Measurements from ENCODE around the gene FUZ. TPM values are rescaled to one million over a fixed set of nuclear protein-coding genes. Genes with fewer than 3 reads are reported as not detected.
A peak's percentile ranks its signal among the peaks of the same experiment; 100 is the strongest.

The FUZ gene
- polyA plus RNA-seq, 3 donors: 35.3 to 45.3 (median 42.9) TPM

DNA sequence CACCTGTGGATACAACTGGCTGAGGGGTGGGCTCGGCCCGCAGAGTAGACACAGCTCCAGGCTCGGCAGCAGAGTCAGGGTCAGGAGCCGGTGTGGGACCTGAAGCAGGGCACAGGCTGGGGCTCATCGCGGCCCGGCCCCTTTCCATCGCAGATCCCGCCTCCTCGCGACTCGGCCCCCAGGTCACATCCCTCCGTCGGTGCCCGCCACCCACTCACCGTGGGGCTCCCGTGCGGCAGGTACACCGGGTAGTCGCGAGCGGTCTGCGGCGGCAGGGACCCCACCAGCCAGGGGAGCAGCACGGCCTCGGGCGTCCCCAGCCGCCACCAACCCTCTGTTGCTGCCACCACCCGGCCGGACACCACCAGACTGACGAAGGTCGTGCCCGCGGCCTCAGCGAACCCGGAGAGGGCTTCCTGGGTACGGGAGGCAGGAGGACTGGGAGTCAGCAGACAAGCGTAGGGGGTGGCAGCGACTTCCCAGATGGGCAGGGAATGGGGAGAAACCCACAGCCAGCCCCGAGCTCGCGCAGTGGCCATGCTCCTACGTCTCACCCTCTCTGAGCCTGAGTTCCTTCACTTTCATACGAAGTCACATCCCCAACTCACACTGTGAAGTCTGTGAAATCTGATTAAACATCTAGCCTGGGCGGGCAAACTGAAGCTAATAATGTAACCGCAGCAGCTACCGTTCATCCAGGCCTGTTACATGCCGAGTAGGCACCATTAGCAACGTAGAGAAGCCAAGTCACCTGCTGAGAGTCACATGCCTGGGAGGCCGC is 3.7 kb downstream of the FUZ start:
- no peak for DNase-seq

DNA sequence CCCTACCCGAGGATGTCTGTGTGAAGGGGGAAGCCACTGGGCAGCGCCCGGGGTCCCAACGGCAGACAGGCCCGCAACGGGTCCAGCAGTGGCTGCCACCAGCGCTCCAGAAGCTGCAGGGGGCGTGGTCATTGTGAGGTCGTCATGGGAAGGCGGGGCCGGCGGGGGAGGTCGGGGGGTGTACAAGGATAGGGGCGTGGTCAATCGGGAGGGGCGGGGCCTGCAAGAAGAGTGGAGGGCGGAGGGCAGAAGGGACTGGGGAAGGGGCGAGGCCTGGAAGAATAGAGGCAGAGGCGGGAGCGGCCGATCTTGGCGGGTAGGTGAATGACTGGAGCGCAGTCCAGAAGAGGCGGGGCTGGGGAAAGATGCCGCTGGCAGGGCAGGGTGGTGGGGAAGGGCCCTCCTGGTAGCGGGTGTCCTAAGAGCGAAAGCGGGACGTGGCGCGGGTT is 4.4 kb downstream of the FUZ start:
- peak; percentile 91 for DNase-seq

DNA sequence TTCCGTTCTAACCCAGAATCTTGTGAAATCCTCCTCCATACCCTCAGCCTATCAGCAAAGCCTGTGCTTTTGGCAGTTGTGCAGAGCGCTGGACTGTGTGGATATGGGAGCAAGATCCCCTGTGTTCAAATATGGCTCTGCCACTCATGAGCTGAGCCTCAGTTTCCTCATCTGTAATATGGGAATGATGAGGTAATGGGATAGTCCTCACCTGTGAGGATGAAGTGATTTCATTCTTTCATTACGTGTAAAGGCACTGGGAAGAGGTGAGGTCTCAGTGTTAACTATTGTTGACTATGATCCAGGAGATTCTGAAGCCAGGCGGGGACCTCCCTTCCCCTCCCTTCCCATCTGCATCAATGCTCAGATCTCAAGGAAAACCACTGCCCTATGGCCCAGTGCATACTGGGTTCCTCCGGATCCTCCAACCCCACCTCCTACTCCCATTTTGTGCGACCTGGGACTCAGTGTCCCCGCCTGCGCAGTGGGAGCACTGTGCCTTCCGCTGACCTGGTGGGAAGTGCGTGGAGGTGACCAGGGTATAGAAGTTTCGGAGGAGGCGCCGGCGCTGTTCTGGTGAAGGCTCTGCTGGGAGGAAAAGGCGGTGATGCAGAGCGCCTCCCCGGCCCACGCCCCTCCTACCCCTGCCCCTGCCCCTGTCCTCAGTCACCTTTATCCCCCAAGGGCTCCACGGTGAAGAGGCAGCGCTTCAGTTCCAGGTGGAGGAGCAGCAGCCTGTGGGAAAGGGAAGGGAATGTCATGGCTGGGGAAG is 5.0 kb downstream of the FUZ start:
- DNase-seq: no peak

GRCh38 chr19:49807058-49807903 is 5.8 kb downstream of the FUZ start:
- no peak for DNase-seq

GRCh38 chr19:49806620-49806959 is 6.5 kb downstream of the FUZ start:
- DNase-seq: no peak

DNA sequence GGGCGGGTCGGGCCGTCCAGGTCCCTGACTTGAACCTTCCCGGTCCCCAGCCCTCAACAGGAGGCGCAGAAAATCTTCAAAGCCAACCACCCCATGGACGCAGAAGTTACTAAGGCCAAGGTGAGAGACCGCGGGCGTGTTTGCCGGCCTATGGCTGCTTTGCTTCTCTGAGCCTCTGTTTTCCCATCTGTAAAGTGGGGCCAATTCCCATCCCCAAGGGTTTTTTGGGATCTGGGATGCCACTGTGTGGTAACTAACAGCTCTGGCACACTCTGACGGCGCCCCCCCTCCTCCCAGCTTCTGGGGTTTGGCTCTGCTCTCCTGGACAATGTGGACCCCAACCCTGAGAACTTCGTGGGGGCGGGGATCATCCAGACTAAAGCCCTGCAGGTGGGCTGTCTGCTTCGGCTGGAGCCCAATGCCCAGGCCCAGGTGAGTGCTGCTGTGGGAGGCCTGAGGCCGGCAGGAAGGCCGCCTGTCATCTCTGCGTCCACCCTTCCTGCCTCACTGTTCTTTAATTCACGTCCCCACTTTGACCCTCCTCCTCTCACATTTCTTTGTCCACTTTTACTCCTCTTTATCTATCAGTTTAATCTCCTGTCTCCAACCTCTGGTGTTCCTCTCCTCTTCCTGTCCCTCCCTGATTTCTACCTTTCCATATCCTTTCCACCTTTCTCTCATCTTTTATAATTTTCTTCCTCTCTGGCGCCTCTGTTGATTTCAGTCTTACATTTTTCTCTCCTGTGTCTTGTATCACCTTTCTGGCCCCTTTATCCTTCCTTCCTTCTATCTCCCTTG is 7.1 kb downstream of the FUZ start:
- DNase-seq: no peak

GRCh38 chr19:49803529-49803856 is 9.6 kb downstream of the FUZ start:
- DNase-seq: no peak

- DNase-seq: no peak
Observed at GRCh38 chr19:49802836-49803528, 10.1 kb downstream of the FUZ start.

GRCh38 chr19:49801966-49802661 is 11.0 kb downstream of the FUZ start:
- peak; percentile 92 for DNase-seq

- DNase-seq: no peak
Observed at GRCh38 chr19:49801401-49801888, 11.6 kb downstream of the FUZ start.

DNA sequence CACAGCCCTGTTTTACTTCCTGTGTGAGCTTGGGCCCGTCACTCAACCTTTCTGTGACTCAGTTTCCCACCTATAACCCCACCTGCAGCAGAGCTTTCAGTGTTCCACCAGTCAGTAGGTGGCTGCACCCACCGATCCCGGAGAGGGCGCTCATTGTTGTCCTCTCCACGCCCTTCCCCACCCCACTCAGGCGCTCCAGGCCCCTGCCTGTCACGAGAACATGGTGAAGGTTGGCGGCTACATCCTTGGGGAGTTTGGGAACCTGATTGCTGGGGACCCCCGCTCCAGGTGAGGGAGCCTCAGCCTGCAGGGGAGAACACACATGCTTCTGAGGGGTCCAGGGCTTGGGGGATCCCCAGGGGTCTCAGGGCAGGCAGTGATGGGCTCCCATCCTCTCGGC is 12.3 kb downstream of the FUZ start:
- no peak for DNase-seq

DNA sequence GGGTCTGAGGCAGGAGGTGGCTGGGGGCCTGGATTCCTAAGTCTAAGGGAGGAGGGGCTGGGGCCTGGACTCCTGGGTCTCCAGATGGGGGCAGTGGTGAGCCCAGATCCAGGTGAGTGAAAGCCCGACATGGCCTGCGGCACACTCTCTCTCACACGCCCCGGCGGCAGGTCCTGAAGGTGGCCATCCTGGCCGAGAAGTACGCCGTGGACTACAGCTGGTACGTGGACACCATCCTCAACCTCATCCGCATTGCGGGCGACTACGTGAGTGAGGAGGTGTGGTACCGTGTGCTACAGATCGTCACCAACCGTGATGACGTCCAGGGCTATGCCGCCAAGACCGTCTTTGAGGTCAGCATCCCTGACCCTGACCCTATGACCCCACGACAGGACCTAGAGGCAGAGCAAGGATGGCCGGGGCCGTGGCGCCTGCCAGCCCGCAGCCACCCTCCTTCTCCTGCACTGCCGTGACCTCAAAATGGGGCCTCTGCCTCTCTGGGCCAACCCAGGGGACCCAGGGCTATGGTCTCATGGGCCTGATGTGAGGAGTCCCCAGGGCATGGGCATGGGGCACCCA is 13.2 kb downstream of the FUZ start:
- no peak for DNase-seq

DNA sequence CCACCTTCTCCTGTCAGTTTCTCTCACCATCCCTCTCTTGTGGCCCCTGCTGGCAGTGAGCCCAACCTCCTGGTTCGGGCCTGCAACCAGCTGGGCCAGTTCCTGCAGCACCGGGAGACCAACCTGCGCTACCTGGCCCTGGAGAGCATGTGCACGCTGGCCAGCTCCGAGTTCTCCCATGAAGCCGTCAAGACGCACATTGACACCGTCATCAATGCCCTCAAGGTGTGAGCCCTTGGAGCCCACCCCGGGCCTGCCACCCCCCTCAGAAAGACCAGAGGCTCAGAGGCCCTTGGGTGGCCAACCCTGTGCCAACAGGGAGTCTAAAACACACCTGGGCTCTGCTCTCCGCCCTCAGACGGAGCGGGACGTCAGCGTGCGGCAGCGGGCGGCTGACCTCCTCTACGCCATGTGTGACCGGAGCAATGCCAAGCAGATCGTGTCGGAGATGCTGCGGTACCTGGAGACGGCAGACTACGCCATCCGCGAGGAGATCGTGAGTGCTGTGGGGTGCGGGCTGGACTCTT is 13.8 kb downstream of the FUZ start:
- DNase-seq: no peak

GRCh38 chr19:49798574-49798973 is 14.5 kb downstream of the FUZ start:
- DNase-seq: no peak

GRCh38 chr19:49795615-49796014 is 17.5 kb downstream of the FUZ start:
- no peak for DNase-seq

DNA sequence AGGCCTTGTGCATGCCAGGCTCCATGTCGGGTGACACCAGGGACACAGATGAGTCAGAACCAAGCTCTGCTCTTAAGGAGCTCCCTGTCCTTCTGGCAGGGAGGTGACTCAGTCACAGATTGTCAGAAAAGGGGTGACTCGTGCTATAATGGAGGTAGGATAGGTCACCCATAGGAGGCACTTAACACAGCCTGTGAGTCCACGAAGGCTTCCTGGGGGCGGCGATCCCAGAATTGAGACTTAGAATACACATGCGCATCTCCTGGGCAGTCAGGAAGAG is 19.6 kb downstream of the FUZ start:
- DNase-seq: no peak

GRCh38 chr19:49792829-49793560 is 20.1 kb downstream of the FUZ start:
- DNase-seq: no peak

DNA sequence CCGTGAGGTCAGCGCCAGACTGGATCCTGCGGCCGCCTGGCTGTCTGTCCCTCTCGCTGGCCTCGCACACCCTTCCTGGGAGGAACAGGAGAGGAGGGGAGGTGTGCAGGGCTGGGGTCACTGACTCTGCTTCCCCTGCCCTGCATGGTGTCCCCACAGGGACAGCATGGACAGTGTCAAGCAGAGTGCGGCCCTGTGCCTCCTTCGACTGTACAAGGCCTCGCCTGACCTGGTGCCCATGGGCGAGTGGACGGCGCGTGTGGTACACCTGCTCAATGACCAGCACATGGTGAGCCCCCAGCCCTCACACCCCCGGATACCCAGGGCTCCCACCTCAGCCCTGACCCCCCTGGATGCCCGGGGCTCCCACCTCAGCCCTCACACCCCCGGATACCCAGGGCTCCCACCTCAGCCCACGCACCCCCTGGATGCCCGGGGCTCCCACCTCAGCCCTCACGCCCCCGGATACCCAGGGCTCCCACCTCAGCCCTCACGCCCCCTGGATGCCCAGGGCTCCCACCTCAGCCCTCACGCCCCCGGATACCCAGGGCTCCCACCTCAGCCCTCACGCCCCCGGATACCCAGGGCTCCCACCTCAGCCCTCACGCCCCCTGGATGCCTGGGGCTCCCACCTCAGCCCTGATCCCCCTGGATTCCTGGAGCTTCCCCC is 21.2 kb downstream of the FUZ start:
- no peak for DNase-seq

DNA sequence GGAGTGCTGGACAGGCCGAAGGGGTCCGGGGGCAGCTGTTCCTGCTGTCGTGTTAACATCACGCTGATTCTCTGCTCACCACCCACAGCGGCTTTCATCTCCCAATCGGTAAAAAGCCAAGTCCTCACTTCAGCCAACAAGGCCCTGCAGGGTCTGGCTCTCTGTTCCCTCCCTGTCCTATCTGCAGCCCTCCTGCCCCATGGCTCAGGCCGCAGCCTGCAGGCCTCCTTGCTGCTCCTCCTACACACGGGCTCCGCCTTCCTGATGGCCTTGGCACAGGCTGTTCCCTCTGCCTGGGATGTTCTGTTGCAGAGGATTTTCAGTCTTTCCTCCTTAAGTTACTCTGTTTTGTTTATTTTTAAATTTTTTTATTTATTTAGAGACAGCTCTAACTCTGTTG is 22.2 kb downstream of the FUZ start:
- no peak for DNase-seq
